SK-N-MC (cell line): ENCODE measurements around the gene ZBTB4.

Source experiments
- EZH2 ChIP-seq: fragments of 200-600 bp; sonication (generic); IDR thresholded peaks from one replicate; pipeline ENCODE4 v1.6.1; 2017; ENCODE audit warnings: antibody characterized with exemption
- FOXP2 ChIP-seq: optimal IDR thresholded peaks from 2 replicates; pipeline ENCODE3; 2011; ENCODE audit warnings: mild to moderate bottlenecking, moderate library complexity; ENCODE audit not compliant: insufficient read depth; ENCODE audit errors: extremely low read length, control extremely low read depth

- TF ChIP-seq FOXP2 (no peak), EZH2 (no peak)
Observed at GRCh38 chr17:7486181-7486580, 6.8 kb upstream of the ZBTB4 start.
